HepG2 (cell line): ENCODE measurements around the gene RPS8. TPM values are rescaled to one million over a fixed set of nuclear protein-coding genes. Genes with fewer than 3 reads are reported as not detected.

Experiments used
- DRAP1 ChIP-seq: IDR thresholded peaks from 2 replicates; pipeline ENCODE4 v1.6.1; 2016; ENCODE audit warnings: missing genetic modification reagents, missing compliant biosample characterization
- EP300 ChIP-seq, 3 experiments: sonication (generic) in 1 of 3; formaldehyde crosslinking in 1 of 3; IDR thresholded peaks; 2 replicates each; pipeline versions ENCODE4 v1.5.1 to v1.6.1; 2011 to 2020; ENCODE audit warnings: low read depth in 2 of 3, low read length in 2 of 3, borderline replicate concordance in 1 of 3, improper control_type of control experiment in 1 of 3, mild to moderate bottlenecking in 1 of 3, missing genetic modification reagents in 1 of 3, moderate library complexity in 1 of 3
- ETV5 ChIP-seq: IDR thresholded peaks from 2 replicates; pipeline ENCODE4 v1.6.1; 2018; ENCODE audit warnings: missing biosample characterization, missing genetic modification reagents, inconsistent platforms, borderline replicate concordance
- FOXA1 ChIP-seq, 2 experiments: fragments of 450-650 bp in 1 of 2; sonication (generic) in 1 of 2; formaldehyde crosslinking in 1 of 2; IDR thresholded peaks; 2 replicates each; pipeline versions ENCODE4 v1.4.0 to v1.6.1; 2016 to 2020; ENCODE audit warnings: missing genetic modification reagents in 1 of 2
- MXI1 ChIP-seq: IDR thresholded peaks from 3 replicates; pipeline ENCODE4 v1.6.1; 2012; ENCODE audit warnings: low read depth, low read length, inconsistent platforms, borderline replicate concordance
- NONO ChIP-seq, 2 experiments: fragments of 450-650 bp in 1 of 2; sonication (generic) in 1 of 2; formaldehyde crosslinking in 1 of 2; IDR thresholded peaks in 1 of 2; conservative IDR thresholded peaks in 1 of 2; 2 replicates each; pipeline versions ENCODE4 v1.6.1 to v1.8.0; 2017 to 2022; ENCODE audit warnings: mild to moderate bottlenecking in 1 of 2, missing genetic modification reagents in 1 of 2, moderate library complexity in 1 of 2
- SMAD9 ChIP-seq: sonication (generic); formaldehyde crosslinking; IDR thresholded peaks from 2 replicates; pipeline ENCODE4 v1.5.1; 2020; ENCODE audit warnings: mild to moderate bottlenecking, missing genetic modification reagents
- YY1 ChIP-seq: IDR thresholded peaks from 2 replicates; pipeline ENCODE4 v1.6.1; 2011; ENCODE audit warnings: low read length, low read depth, moderate library complexity, mild to moderate bottlenecking; ENCODE audit not compliant: insufficient read depth, insufficient replicate concordance
- ZBTB38 ChIP-seq: sonication (generic); formaldehyde crosslinking; IDR thresholded peaks from 2 replicates; pipeline ENCODE4 v1.5.1; 2020; ENCODE audit warnings: mild to moderate bottlenecking, missing genetic modification reagents
- ZMYM4 ChIP-seq: sonication (generic); formaldehyde crosslinking; IDR thresholded peaks from 2 replicates; pipeline ENCODE4 v1.8.1; 2023; ENCODE audit warnings: mild to moderate bottlenecking, missing genetic modification reagents
- ZNF335 ChIP-seq: sonication (generic); formaldehyde crosslinking; IDR thresholded peaks from 2 replicates; pipeline ENCODE4 v1.4.0; 2020; ENCODE audit warnings: missing genetic modification reagents
- ZNF343 ChIP-seq: sonication (generic); formaldehyde crosslinking; IDR thresholded peaks from 2 replicates; pipeline ENCODE4 v1.4.0; 2020; ENCODE audit warnings: mild to moderate bottlenecking, missing genetic modification reagents
- ZNF546 ChIP-seq: sonication (generic); formaldehyde crosslinking; conservative IDR thresholded peaks from 2 replicates; pipeline ENCODE4 v1.8.1; 2023; ENCODE audit warnings: mild to moderate bottlenecking, missing genetic modification reagents
- ZNF564 ChIP-seq: sonication (generic); formaldehyde crosslinking; IDR thresholded peaks from 2 replicates; pipeline ENCODE4 v1.8.1; 2023; ENCODE audit warnings: mild to moderate bottlenecking, missing genetic modification reagents
- ZNF792 ChIP-seq: IDR thresholded peaks from 2 replicates; pipeline ENCODE4 v1.6.1; 2016
- polyA plus RNA-seq, 8 experiments: library from polyadenylated mRNA; depleted of rRNA in 3 of 8; stranded (reverse) in 7 of 8; unstranded in 1 of 8; fragments of >200 nt; fragmentation: Illumina TruSeq in 4 of 8; extraction: Trizol in 4 of 8; gene quantifications; 2 replicates each; pipeline versions ENCODE4 v1.2.1 to v1.2.3, GENCODE V29; 2011 to 2016; ENCODE audit warnings: low read depth in 4 of 8, missing spikeins in 1 of 8, mixed read lengths in 1 of 8; ENCODE audit not compliant: insufficient read depth in 1 of 8
- total RNA-seq, 5 experiments: library from RNA; depleted of rRNA; stranded (reverse); fragments of >200 nt; fragmentation: Illumina TruSeq; extraction: Trizol; gene quantifications; 2 replicates each; pipeline ENCODE4 v1.2.3, GENCODE V29; 2016; ENCODE audit warnings: low read depth in 1 of 5
- TF ChIP-seq, protein P1 (sequence below): IDR thresholded peaks from 2 replicates; pipeline ENCODE4 v1.6.1; 2016; ENCODE audit warnings: missing compliant biosample characterization, missing genetic modification reagents, borderline replicate concordance
- TF ChIP-seq, protein P2 (sequence below): IDR thresholded peaks from 2 replicates; pipeline ENCODE4 v1.6.1; 2016
- TF ChIP-seq, protein P3 (sequence below): sonication (generic); formaldehyde crosslinking; IDR thresholded peaks from 2 replicates; pipeline ENCODE4 v1.8.1; 2022; ENCODE audit warnings: low read depth, mild to moderate bottlenecking, missing genetic modification reagents
- TF ChIP-seq, protein P4 (sequence below): sonication (generic); formaldehyde crosslinking; IDR thresholded peaks from 2 replicates; pipeline ENCODE4 v1.4.0; 2020; ENCODE audit warnings: missing genetic modification reagents

RPS8 gene
- total and polyA plus RNA-seq, 2 of the 13 experiments (the other 11 are each of a cell fraction or from before 2014, with no cell fraction given), result 2,628 to 2,822 TPM

GRCh38 chr1:44786138-44786840 lies 10.9 kb downstream of the RPS8 start (continued):
- TF ChIP-seq ZMYM4 (0 out of 2 replicates have a peak, but pooled peaks have one; percentile 25), SMAD9 (no peak), ETV5 (peak; percentile 66), ZNF335 (CRISPR knock-in tag) (0 out of 2 replicates have a peak, but pooled peaks have one; percentile 31), ZNF546 (CRISPR knock-in tag) (0 out of 2 replicates have a peak, but pooled peaks have one; percentile 38), ZNF343 (no peak), ZBTB38 (peak; percentile 98), DRAP1 (peak; percentile 18; the same call in 1 of the 2 replicates), ZNF564 (CRISPR knock-in tag) (no peak), EP300 (IDR thresholded peaks at IDR 0.05; ENCODE audit: low read depth in 2 of 2, low read length in 2 of 2) (peak; percentile 9 to 62; a peak in 1 of 4 replicates), EP300 (CRISPR knock-in tag; IDR thresholded peaks at IDR 0.05; ENCODE audit: borderline replicate concordance) (no peak), YY1 (peak; percentile 52), NONO (IDR thresholded peaks at IDR 0.05) (no peak), NONO (CRISPR knock-in tag; conservative IDR thresholded peaks at IDR 0.05) (no peak; the same call in 1 of the 2 replicates), MXI1 (peak; percentile 41; the same call in 1 of the 3 replicates), ZNF792 (CRISPR knock-in tag) (0 out of 2 replicates have a peak, but pooled peaks have one; percentile 24), FOXA1 (IDR thresholded peaks at IDR 0.05) (no peak), FOXA1 (CRISPR knock-in tag; IDR thresholded peaks at IDR 0.05) (0 out of 2 replicates have a peak, but pooled peaks have one; percentile 12)
- TF ChIP-seq, protein P1, sequence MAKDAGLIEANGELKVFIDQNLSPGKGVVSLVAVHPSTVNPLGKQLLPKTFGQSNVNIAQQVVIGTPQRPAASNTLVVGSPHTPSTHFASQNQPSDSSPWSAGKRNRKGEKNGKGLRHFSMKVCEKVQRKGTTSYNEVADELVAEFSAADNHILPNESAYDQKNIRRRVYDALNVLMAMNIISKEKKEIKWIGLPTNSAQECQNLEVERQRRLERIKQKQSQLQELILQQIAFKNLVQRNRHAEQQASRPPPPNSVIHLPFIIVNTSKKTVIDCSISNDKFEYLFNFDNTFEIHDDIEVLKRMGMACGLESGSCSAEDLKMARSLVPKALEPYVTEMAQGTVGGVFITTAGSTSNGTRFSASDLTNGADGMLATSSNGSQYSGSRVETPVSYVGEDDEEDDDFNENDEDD (CRISPR knock-in tag), result peak; percentile 20; the same call in 1 of the 2 replicates
- TF ChIP-seq, protein P2, sequence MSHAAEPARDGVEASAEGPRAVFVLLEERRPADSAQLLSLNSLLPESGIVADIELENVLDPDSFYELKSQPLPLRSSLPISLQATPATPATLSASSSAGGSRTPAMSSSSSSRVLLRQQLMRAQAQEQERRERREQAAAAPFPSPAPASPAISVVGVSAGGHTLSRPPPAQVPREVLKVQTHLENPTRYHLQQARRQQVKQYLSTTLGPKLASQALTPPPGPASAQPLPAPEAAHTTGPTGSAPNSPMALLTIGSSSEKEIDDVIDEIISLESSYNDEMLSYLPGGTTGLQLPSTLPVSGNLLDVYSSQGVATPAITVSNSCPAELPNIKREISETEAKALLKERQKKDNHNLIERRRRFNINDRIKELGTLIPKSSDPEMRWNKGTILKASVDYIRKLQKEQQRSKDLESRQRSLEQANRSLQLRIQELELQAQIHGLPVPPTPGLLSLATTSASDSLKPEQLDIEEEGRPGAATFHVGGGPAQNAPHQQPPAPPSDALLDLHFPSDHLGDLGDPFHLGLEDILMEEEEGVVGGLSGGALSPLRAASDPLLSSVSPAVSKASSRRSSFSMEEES (CRISPR knock-in tag), result 0 out of 2 replicates have a peak, but pooled peaks have one; percentile 29
- TF ChIP-seq, protein P3, sequence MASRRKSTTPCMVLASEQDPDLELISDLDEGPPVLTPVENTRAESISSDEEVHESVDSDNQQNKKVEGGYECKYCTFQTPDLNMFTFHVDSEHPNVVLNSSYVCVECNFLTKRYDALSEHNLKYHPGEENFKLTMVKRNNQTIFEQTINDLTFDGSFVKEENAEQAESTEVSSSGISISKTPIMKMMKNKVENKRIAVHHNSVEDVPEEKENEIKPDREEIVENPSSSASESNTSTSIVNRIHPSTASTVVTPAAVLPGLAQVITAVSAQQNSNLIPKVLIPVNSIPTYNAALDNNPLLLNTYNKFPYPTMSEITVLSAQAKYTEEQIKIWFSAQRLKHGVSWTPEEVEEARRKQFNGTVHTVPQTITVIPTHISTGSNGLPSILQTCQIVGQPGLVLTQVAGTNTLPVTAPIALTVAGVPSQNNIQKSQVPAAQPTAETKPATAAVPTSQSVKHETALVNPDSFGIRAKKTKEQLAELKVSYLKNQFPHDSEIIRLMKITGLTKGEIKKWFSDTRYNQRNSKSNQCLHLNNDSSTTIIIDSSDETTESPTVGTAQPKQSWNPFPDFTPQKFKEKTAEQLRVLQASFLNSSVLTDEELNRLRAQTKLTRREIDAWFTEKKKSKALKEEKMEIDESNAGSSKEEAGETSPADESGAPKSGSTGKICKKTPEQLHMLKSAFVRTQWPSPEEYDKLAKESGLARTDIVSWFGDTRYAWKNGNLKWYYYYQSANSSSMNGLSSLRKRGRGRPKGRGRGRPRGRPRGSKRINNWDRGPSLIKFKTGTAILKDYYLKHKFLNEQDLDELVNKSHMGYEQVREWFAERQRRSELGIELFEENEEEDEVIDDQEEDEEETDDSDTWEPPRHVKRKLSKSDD (CRISPR knock-in tag), result peak; percentile 69; the same call in 1 of the 2 replicates
- TF ChIP-seq, protein P4, sequence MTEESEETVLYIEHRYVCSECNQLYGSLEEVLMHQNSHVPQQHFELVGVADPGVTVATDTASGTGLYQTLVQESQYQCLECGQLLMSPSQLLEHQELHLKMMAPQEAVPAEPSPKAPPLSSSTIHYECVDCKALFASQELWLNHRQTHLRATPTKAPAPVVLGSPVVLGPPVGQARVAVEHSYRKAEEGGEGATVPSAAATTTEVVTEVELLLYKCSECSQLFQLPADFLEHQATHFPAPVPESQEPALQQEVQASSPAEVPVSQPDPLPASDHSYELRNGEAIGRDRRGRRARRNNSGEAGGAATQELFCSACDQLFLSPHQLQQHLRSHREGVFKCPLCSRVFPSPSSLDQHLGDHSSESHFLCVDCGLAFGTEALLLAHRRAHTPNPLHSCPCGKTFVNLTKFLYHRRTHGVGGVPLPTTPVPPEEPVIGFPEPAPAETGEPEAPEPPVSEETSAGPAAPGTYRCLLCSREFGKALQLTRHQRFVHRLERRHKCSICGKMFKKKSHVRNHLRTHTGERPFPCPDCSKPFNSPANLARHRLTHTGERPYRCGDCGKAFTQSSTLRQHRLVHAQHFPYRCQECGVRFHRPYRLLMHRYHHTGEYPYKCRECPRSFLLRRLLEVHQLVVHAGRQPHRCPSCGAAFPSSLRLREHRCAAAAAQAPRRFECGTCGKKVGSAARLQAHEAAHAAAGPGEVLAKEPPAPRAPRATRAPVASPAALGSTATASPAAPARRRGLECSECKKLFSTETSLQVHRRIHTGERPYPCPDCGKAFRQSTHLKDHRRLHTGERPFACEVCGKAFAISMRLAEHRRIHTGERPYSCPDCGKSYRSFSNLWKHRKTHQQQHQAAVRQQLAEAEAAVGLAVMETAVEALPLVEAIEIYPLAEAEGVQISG (CRISPR knock-in tag), result no peak
